ENCODE measurements around the gene ADIPOR1. TPM values are rescaled to one million over a fixed set of nuclear protein-coding genes. Genes with fewer than 3 reads are reported as not detected.

Gene ADIPOR1
- total RNA-seq, 2 experiments from 2014 or later = 49.4 to 57.4 TPM

DNA sequence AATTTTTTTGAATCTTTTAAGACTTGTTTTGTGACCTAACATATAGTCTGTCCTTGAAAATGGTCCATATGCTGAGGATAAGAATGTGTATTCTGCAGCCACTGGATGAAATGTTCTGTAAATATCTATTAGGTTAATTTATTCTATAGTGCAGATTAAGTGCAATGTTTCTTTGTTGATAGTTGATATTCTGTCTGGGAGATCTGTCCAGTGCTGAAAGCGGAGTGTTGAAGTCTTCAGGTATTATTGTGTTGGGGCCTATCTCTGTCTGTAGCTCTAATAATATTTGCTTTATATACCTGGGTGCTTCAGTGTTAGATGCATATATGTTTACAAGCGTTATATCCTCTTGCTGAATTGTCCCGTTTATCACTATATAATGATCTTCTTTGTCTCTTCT is 23.4 kb downstream of the ADIPOR1 start:
- Histone ChIP-seq H3K4me1 (ENCODE audit: insufficient read depth, low read length, poor library complexity, severe bottlenecking) (no peaks in the 10 kb centered on the region), H3K36me3 (ENCODE audit: insufficient read depth, low read length) (peaks cover 8% of the 10 kb centered on the region; the same call in 1 of the 2 replicates), H2AFZ (ENCODE audit: low read length) (no peak overlapping the region), H3K4me2 (ENCODE audit: low read length) (no peak overlapping the region), H3K9me3 (ENCODE audit: low read length) (no peaks in the 10 kb centered on the region; the same call in 1 of the 2 replicates), H3K27ac (ENCODE audit: low read depth, low read length, poor library complexity, severe bottlenecking) (no peak overlapping the region), H3K79me2 (ENCODE audit: insufficient read depth, low read depth, low read length) (no peaks in the 10 kb centered on the region), H4K20me1 (ENCODE audit: insufficient read depth, low read length) (no peaks in the 10 kb centered on the region), H3K9me2 (ENCODE audit: insufficient read depth, low read length) (no peaks in the 10 kb centered on the region), H3K4me3 (ENCODE audit: low read depth, low read length, poor library complexity, severe bottlenecking) (no peak overlapping the region)
- CTCF ChIA-PET (ENCODE audit: unreplicated experiment) = no interaction called here
- no peak for DNase-seq (ENCODE audit: low spot score)
- intact Hi-C loops (cut with micrococcal nuclease; ENCODE audit: unreplicated experiment) = no loop called here
- TF ChIP-seq EZH2phosphoT487 (IDR thresholded peaks at IDR 0.05; ENCODE audit: borderline replicate concordance, low read depth, low read length) = no peak
- TF ChIP-seq, protein P1, sequence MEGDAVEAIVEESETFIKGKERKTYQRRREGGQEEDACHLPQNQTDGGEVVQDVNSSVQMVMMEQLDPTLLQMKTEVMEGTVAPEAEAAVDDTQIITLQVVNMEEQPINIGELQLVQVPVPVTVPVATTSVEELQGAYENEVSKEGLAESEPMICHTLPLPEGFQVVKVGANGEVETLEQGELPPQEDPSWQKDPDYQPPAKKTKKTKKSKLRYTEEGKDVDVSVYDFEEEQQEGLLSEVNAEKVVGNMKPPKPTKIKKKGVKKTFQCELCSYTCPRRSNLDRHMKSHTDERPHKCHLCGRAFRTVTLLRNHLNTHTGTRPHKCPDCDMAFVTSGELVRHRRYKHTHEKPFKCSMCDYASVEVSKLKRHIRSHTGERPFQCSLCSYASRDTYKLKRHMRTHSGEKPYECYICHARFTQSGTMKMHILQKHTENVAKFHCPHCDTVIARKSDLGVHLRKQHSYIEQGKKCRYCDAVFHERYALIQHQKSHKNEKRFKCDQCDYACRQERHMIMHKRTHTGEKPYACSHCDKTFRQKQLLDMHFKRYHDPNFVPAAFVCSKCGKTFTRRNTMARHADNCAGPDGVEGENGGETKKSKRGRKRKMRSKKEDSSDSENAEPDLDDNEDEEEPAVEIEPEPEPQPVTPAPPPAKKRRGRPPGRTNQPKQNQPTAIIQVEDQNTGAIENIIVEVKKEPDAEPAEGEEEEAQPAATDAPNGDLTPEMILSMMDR (conservative IDR thresholded peaks at IDR 0.05; ENCODE audit: low read length) = no peak
- POLR2A ChIA-PET = no interaction called here
- no TSS peak for BruUV-seq (replicated peaks)

DNA sequence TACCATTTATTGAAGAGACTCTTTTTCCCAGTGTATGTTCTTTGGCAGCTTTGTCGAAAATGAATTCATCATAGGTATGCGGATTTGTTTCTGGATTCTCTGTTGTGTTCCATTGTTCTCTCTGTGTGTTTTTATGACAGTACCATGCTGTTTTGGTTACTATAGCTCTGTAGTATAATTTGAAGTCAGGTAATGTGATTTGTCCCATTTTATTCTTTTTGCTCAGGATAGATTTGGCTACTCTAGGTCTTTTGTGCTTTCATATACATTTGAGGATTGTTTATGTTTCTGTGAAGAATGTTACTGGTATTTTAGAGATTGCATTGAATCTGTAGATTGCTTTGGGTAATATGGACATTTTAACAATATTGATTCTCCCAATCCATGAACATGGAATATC is 25.6 kb downstream of the ADIPOR1 start:
- Histone ChIP-seq H3K27ac (ENCODE audit: low read depth, low read length, poor library complexity, severe bottlenecking) (no peak overlapping the region), H3K36me3 (ENCODE audit: insufficient read depth, low read length) (no peaks in the 10 kb centered on the region), H4K20me1 (ENCODE audit: insufficient read depth, low read length) (no peaks in the 10 kb centered on the region), H3K4me2 (ENCODE audit: low read length) (no peak overlapping the region), H2AFZ (ENCODE audit: low read length) (no peak overlapping the region), H3K79me2 (ENCODE audit: insufficient read depth, low read depth, low read length) (no peaks in the 10 kb centered on the region), H3K4me3 (ENCODE audit: low read depth, low read length, poor library complexity, severe bottlenecking) (no peak overlapping the region), H3K9me2 (ENCODE audit: insufficient read depth, low read length) (no peaks in the 10 kb centered on the region), H3K9me3 (ENCODE audit: low read length) (no peaks in the 10 kb centered on the region; the same call in 1 of the 2 replicates), H3K4me1 (ENCODE audit: insufficient read depth, low read length, poor library complexity, severe bottlenecking) (no peaks in the 10 kb centered on the region)
- no peak for TF ChIP-seq EZH2phosphoT487 (IDR thresholded peaks at IDR 0.05; ENCODE audit: borderline replicate concordance, low read depth, low read length)
- TF ChIP-seq, protein P1 (conservative IDR thresholded peaks at IDR 0.05; ENCODE audit: low read length) = no peak
- DNase-seq (ENCODE audit: low spot score) = no peak
- ChIA-PET POLR2A (no interaction called here), CTCF (ENCODE audit: unreplicated experiment) (no interaction called here)
- BruUV-seq (replicated peaks) = no TSS peak
- intact Hi-C loops (cut with micrococcal nuclease; ENCODE audit: unreplicated experiment) = no loop called here
